NCI-H2029 treated with DMSO at 0.1 percent for 48 hours (cell line): ENCODE data around the gene LRRC59.
"Not testable (repeated sequence)": the region's sequence is repeated elsewhere in the genome, so short reads cannot be mapped to it uniquely, and the experiment has no call there.

ENCODE experiments used
- DNase-seq: peaks from one replicate; lab custom pipeline; 2025; lab: John Stamatoyannopoulos, UW

Gene LRRC59

DNA sequence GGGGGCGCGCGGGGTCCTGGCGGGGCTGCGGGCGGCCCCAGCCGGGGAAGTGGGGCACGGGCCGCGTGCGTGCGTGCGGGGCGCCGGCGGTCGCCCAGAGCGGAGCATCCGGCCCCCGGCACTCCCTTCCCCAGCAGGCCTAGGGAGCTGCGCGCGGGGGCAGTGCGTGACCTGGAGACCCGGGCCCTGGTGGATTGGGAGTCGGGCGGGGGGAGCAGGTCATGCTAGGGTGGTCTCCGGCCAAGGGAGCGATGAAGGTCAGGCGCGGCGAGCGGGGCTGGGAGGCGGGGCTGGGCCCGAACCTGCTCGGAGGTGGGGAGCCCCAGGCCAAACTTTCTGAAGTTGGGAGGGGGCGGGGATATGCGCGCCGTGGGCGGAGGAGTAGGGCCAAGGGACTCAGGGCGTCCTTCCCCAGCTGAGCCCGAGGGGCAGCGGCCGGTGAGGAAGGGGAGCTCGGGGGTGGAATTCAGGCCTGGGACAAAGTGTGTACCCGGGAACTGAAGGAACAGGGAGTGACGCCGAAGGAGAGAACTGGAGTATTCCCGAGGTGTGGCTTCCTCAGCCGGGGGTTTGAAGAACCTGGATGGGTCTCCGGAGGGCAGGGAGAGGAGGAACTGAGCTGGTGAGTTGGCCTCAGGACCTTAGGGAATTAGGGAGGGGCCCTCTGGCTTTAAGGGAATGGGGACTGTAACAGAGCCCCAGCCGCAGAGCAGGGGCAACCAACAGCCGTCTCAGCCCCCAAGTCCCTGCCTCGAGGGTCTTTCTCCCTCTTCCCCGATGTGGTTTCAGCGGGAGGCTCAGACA, 50.8 kb downstream of the LRRC59 start:
- DNase-seq = no peak

DNA sequence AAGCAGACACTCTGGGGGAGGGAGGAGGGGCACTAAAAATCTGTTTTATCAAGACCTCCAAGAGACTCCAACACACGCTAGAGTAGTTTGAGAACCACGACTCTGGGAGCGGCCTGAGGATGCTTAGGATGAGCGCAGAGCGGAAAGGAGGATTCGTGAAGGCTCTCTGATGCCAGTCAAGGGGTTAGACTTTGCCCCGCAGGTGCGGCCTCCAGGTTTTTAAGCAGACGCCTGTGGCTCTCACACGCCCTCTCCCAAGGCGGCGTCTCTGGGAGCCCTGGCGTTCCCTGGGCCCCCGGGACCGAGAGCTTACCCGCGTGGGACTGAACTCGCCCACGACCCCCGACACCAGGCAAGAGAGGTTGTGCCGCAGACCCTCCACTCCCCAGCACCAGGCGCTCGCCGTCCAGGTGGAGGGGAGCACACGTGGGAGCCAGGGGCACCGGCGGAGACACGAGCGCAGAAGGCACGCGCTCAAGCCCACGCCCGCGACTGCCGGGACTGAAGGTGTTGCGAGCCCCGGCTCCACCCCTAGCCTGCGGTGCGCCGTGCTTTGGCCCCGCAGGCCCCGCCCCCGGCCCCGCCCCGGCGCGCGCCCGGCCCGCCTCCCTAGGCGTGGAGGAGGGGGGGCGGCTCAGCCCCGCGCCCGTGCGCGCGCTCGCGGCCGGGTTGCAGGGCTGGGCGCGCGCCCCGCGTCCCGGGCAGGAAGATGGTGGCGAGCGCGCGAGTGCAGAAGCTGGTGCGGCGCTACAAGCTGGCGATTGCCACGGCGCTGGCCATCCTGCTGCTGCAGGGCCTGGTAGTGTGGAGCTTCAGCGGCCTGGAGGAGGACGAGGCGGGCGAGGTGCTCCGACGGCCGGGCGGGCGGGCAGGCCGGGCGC, 51.7 kb downstream of the LRRC59 start, which contains the start of gene XYLT2:
TSS of gene XYLT2 (plus strand) at position 695 of the 881 bp plus-strand sequence. CDS start at position 710, 15 bp downstream.
- DNase-seq = peak; percentile 40

DNA sequence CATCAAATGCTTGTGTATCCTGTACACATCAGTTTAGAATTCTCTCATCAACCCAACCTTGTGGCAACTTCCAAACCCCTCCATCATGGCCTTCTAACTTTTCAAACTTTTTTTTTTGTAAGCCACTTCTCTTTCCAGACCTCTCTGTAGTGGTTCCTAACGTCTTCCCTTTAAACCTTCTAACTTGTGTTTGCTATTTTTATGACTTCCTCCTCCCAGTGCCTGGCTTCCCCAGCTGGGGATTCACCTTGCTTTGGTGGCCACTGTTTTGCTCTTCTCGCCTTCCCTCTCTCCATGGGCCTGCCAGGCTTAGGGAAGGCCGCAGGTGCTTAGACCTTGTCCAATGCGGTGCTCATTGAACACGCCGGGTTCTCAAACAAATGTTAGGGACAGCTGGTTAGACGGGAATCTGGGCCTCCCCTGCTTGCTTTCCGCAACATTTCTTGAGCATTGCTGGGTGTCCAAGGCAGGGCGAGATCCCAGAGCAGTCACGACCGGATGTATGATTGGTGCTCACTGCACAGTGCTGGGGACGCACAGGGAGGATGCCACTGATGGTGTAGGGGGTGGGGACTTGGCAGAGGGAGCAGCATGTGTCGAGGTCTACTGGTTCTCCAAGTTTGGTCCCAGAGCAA, 52.5 kb downstream of the LRRC59 start:
- no peak for DNase-seq

DNA sequence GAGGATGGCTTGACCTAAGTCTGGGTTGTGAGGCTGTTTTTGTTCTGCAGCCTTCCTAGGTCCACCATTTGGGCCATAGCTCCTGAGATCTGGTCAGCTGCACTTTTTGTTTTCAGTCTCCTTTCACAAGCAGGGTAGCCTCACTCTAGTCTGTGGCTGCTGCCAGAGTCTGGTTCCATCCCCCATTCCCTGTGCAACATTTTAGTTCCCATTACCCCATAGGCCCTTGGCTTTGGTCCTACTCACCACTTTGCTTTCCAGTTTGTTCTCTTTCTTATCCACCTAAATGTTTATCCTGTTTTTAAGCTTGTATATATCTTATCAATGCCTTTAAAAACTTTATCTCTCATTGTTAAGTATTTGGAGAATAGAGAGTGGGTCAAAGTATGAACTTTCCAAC, 57.9 kb downstream of the LRRC59 start:
- no peak for DNase-seq

DNA sequence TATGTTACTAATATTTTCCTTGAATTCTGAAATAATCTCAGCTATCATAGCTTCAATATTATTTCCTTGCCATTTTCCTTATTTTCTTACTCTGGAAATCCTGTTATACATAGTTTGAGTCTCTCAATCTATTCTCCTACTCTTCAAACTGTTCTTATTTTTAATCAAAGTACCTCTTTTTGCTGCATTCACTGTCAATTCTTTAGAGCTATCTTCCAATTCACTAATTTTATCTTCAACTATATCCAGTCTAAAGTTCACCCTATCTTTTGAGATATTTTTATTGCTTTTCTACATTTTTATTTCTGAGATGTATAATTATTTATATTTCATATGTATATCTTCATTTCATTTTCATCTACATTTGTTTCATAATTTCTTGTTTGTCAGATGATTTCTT, 58.7 kb downstream of the LRRC59 start:
- no peak for DNase-seq

DNA sequence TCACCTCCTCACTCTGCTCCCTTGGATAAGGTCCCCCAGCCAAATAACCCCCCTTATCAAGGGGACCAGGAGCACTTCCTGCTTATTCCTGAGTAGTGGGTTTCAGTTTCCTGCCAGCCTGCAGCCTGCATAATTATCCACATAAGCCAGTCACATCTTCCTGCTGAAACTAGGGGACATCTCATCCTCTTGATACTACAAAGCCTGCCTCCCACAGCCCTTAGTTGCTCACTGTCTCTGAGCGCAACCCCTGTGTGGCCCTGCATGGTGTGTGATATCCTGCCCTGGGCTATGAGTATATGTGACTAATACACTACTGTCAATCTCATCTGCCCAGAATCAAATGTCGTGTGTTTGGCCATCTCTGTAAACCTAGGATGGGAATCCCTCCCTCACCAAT, 59.4 kb downstream of the LRRC59 start:
- no peak for DNase-seq

DNA sequence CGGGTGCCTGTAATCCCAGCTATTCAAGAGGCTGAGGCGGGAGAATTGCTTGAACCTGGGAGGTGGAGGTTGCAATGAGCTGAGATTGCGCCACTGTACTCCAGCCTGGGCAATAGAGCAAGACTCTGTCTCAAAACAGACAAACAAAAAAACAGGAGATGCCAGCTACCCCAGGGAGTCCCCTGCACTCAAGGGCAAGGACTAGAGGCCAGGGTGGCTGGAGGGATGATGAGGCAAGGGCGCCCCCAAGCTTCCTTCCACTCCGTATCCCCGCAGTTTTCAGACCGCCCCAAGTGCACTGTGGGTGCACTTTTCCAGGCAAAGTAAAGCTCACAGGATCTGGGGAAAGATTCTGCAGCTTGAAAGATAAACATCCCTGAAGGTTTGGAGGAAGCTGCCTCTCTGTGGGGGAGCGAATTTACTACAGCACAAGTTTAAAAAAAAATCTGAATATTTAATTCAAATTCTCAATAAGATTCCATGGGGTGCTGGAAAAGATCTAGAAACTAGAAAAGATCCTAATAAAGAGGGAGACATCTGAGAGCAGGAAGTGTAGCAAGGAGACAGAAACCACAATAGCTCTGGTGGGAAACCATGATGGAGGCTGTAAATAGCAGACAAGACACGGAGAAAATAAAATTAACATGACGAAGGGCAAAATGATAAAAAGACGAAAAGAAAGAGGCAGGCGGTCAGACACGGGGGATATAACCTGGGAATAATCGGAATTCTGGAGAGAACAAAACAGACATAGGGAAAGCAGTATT, 63.8 kb downstream of the LRRC59 start:
- DNase-seq = not testable (repeated sequence)

DNA sequence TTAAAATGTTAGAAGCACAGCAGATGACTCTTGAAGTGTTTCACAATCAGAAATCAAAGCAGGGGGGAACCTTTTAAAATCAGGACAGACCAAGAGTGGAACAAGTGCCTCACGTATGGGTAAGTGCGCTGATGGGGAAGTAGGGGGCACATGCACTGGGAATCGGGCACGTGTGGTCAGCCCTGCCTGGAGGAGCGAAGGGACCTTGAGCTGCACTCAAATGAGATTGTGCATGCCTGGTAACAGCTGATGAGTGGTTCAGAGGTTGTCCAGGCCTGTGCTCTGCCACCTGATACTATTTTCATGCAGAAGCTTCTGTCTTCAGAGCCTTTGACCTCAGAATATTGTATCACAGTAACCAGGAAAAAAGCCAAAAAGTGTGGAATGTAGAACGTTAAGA, 65.1 kb downstream of the LRRC59 start:
- DNase-seq = no peak
